ENCODE measurements around the gene ADAM23. TPM values are rescaled to one million over a fixed set of nuclear protein-coding genes. Genes with fewer than 3 reads are reported as not detected.
"Not testable (repeated sequence)": the region's sequence is repeated elsewhere in the genome, so short reads cannot be mapped to it uniquely, and the experiment has no call there.

Gene ADAM23
- polyA plus RNA-seq, 1 of the 3 experiments (the other 2 are of a cell fraction) = 3.7 TPM

GRCh38 chr2:206402956-206403569, 40.3 kb upstream of the ADAM23 start:
- POLR2A ChIA-PET; H3K9ac ChIP-seq; H4K20me1 ChIP-seq (ENCODE audit: insufficient read depth); H3K4me2 ChIP-seq; H2AFZ ChIP-seq (ENCODE audit: low read depth); H3K4me1 ChIP-seq (ENCODE audit: control insufficient read depth in 1 of 2, insufficient read depth in 2 of 2, low read depth in 1 of 2, low read length in 1 of 2); H3K9me3 ChIP-seq; H3K27me3 ChIP-seq (ENCODE audit: insufficient read depth); H3K36me3 ChIP-seq (replicated peaks in 1 of 2; ENCODE audit: control insufficient read depth in 1 of 2, insufficient read depth in 2 of 2, low read length in 1 of 2); H3K79me2 ChIP-seq (ENCODE audit: insufficient read depth); DNase-seq; H3K27ac ChIP-seq (ENCODE audit: low read depth in 2 of 2, low read length in 1 of 2); H3F3A ChIP-seq (replicated peaks; ENCODE audit: insufficient read depth); H3K9me2 ChIP-seq; H3K4me3 ChIP-seq (ENCODE audit: low read depth in 2 of 2, low read length in 1 of 2): not testable (repeated sequence)
- 55% methylated on average over 6 of the region's 6 CpGs for WGBS (ENCODE audit: low lambda C conversion rate)
- CTCF ChIA-PET = interaction anchor here (1.1 kb wide), 1 partner anchor 13 kb away, joined by 3 read pairs; no protein-coding TSS in a partner anchor

- DNase-seq = no peak
- Histone ChIP-seq H3K4me3 (ENCODE audit: low read depth in 2 of 2, low read length in 1 of 2) (no peak overlapping the region), H2AFZ (ENCODE audit: low read depth) (no peak overlapping the region), H3K27ac (ENCODE audit: low read depth in 2 of 2, low read length in 1 of 2) (no peak overlapping the region), H3K79me2 (ENCODE audit: insufficient read depth) (no peaks in the 10 kb centered on the region), H3K4me2 (no peak overlapping the region), H3K36me3 (replicated peaks in 1 of 2; ENCODE audit: control insufficient read depth in 1 of 2, insufficient read depth in 2 of 2, low read length in 1 of 2) (no peaks in the 10 kb centered on the region), H3K27me3 (ENCODE audit: insufficient read depth) (no peaks in the 10 kb centered on the region), H3F3A (replicated peaks; ENCODE audit: insufficient read depth) (no peaks in the 10 kb centered on the region), H3K9ac (no peak overlapping the region), H4K20me1 (ENCODE audit: insufficient read depth) (no peaks in the 10 kb centered on the region), H3K9me3 (no peaks in the 10 kb centered on the region), H3K4me1 (ENCODE audit: control insufficient read depth in 1 of 2, insufficient read depth in 2 of 2, low read depth in 1 of 2, low read length in 1 of 2) (no peaks in the 10 kb centered on the region), H3K9me2 (no peaks in the 10 kb centered on the region)
- TF ChIP-seq GATA2 (CRISPR knock-in tag; IDR thresholded peaks at IDR 0.05) (no peak), JUND (IDR thresholded peaks at IDR 0.05) (no peak), USF2 (IDR thresholded peaks at IDR 0.05; ENCODE audit: borderline replicate concordance, low read depth, low read length) (no peak), MEF2A (IDR thresholded peaks at IDR 0.05; ENCODE audit: borderline replicate concordance, low read depth) (no peak), FOXJ3 (CRISPR knock-in tag; IDR thresholded peaks at IDR 0.05) (no peak), CHD2 (IDR thresholded peaks at IDR 0.05; ENCODE audit: low read length, partially characterized antibody) (no peak)
- ChIA-PET POLR2A (no interaction called here), CTCF (no interaction called here)
- WGBS (ENCODE audit: low lambda C conversion rate) = 41% methylated on average over 11 of the region's 11 CpGs
Observed at GRCh38 chr2:206408323-206409320, 34.7 kb upstream of the ADAM23 start.

GRCh38 chr2:206410714-206411113, 32.6 kb upstream of the ADAM23 start:
- H3K9ac ChIP-seq = no peak overlapping the region
- H3F3A ChIP-seq (replicated peaks; ENCODE audit: insufficient read depth) = no peaks in the 10 kb centered on the region
- no peak overlapping the region for H2AFZ ChIP-seq (ENCODE audit: low read depth)
- H3K79me2 ChIP-seq (ENCODE audit: insufficient read depth) = no peaks in the 10 kb centered on the region
- no peaks in the 10 kb centered on the region for H3K9me2 ChIP-seq
- 84% methylated on average over 26 of the region's 26 CpGs for WGBS (ENCODE audit: low lambda C conversion rate)
- H3K36me3 ChIP-seq (replicated peaks in 1 of 2; ENCODE audit: control insufficient read depth in 1 of 2, insufficient read depth in 2 of 2, low read length in 1 of 2) = no peaks in the 10 kb centered on the region
- H3K27me3 ChIP-seq (ENCODE audit: insufficient read depth) = no peaks in the 10 kb centered on the region
- ChIA-PET CTCF (no interaction called here), POLR2A (no interaction called here)
- H3K4me3 ChIP-seq (ENCODE audit: low read depth in 2 of 2, low read length in 1 of 2) = no peak overlapping the region
- no peaks in the 10 kb centered on the region for H4K20me1 ChIP-seq (ENCODE audit: insufficient read depth)
- no peak for DNase-seq
- no peak for TF ChIP-seq FOSL2 (IDR thresholded peaks at IDR 0.05; ENCODE audit: borderline replicate concordance, low read depth)
- TF ChIP-seq USF2 (IDR thresholded peaks at IDR 0.05; ENCODE audit: borderline replicate concordance, low read depth, low read length) = no peak
- TF ChIP-seq ZBTB33 (IDR thresholded peaks at IDR 0.05; ENCODE audit: borderline replicate concordance, low read depth) = no peak
- no peak for TF ChIP-seq FOXJ3 (CRISPR knock-in tag; IDR thresholded peaks at IDR 0.05)
- TF ChIP-seq GABPA (IDR thresholded peaks at IDR 0.05; ENCODE audit: low read depth) = no peak
- no peak for TF ChIP-seq FOXM1 (IDR thresholded peaks at IDR 0.05; ENCODE audit: low read depth)
- H3K9me3 ChIP-seq = no peaks in the 10 kb centered on the region
- no peak overlapping the region for H3K4me2 ChIP-seq
- H3K27ac ChIP-seq (ENCODE audit: low read depth in 2 of 2, low read length in 1 of 2) = no peak overlapping the region
- no peaks in the 10 kb centered on the region for H3K4me1 ChIP-seq (ENCODE audit: control insufficient read depth in 1 of 2, insufficient read depth in 2 of 2, low read depth in 1 of 2, low read length in 1 of 2)

Data from SK-N-SH (cell line).